Bronchial smooth muscle cell (primary cell): ENCODE measurements around the gene CBLB. TPM values are rescaled to one million over a fixed set of nuclear protein-coding genes. Genes with fewer than 3 reads are reported as not detected.

Source experiments
- total RNA-seq: library from RNA; depleted of rRNA; stranded (reverse); fragments of >200 nt; gene quantifications from 2 replicates; pipeline ENCODE4 v1.2.1, GENCODE V29; 2014

The CBLB gene
- total RNA-seq, result 11.6 and 19.5 TPM in 2 replicates

GRCh38 chr3:105868742-105869530 lies at the start of gene CBLB:
Gene CBLB, minus strand, starts transcription at chr3:105869012. Its CDS starts 1,435 bp downstream, at chr3:105867577.

